ENCODE measurements around the gene ID2. TPM values are rescaled to one million over a fixed set of nuclear protein-coding genes. Genes with fewer than 3 reads are reported as not detected.

The ID2 gene
- total RNA-seq, 1 experiment from 2014 or later = 112 TPM

GRCh38 chr2:8685697-8686358 lies 4.0 kb downstream of the ID2 start:
- ChIA-PET POLR2A (no interaction called here), RAD21 (ENCODE audit: low non-redundant PET in 1 of 2, low total read pairs in 2 of 2, uncharacterized antibody in 2 of 2, unreplicated experiment in 2 of 2) (no interaction called here), CTCF (interaction anchor here (1.8 kb wide), 1 partner anchor 1258 kb away, joined by 7 read pairs; no protein-coding TSS in a partner anchor)
- Histone ChIP-seq H3K4me1 (ENCODE audit: control insufficient read depth in 1 of 2, insufficient read depth in 2 of 2, low read length in 2 of 2) (peaks cover 4 to 34% of the 10 kb centered on the region in 2 experiments; a peak in 3 of 4 replicates), H3K9ac (ENCODE audit: low read length) (peak overlapping the region; percentile 66), H3K4me2 (ENCODE audit: low read length) (peak overlapping the region; percentile 88), H3K27ac (ENCODE audit: low read depth, low read length) (peak overlapping the region; percentile 82), H3K36me3 (ENCODE audit: control insufficient read depth in 1 of 2, insufficient read depth in 2 of 2, low read length in 2 of 2) (peaks cover 2 to 11% of the 10 kb centered on the region in 2 experiments; a peak in 2 of 4 replicates), H4K20me1 (ENCODE audit: insufficient read depth) (peaks cover 5% of the 10 kb centered on the region; the same call in 1 of the 2 replicates), H3K79me2 (ENCODE audit: insufficient read depth, low read length) (peaks cover 31% of the 10 kb centered on the region), H3K4me3 (replicated peaks in 1 of 2; ENCODE audit: low read depth in 1 of 2, low read length in 2 of 2) (peak overlapping the region; percentile 41 to 80), H3K27me3 (ENCODE audit: insufficient read depth, low read length) (no peaks in the 10 kb centered on the region), H3K9me2 (ENCODE audit: insufficient read depth) (no peaks in the 10 kb centered on the region), H2AFZ (ENCODE audit: low read depth, low read length, poor library complexity, severe bottlenecking) (no peak overlapping the region), H3K9me3 (ENCODE audit: control insufficient read depth in 1 of 2, insufficient read depth in 1 of 2, low read depth in 1 of 2, low read length in 2 of 2) (no peaks in the 10 kb centered on the region)
- ATAC-seq (peak; percentile 56), DNase-seq (ENCODE audit: low read depth, low spot score) (peak; percentile 8)
- BruUV-seq (replicated peaks) = no TSS peak
- intact Hi-C loops (cut with micrococcal nuclease) = loop anchor here (1.0 to 10.0 kb wide), 6 partner anchors 161 to 1569 kb away; no protein-coding TSS in a partner anchor
- TF ChIP-seq CTCF (IDR thresholded peaks at IDR 0.05 in 2 of 3, conservative IDR thresholded peaks at IDR 0.05 in 1 of 3; ENCODE audit: borderline replicate concordance in 1 of 3, insufficient read depth in 1 of 3, low read depth in 2 of 3, low read length in 2 of 3) = peak in 2 of 3 experiments; percentile 85 to 86; a peak in 4 of 6 replicates
- TF ChIP-seq MAX (IDR thresholded peaks at IDR 0.05) = no peak
- TF ChIP-seq EZH2phosphoT487 (IDR thresholded peaks at IDR 0.05; ENCODE audit: borderline replicate concordance) = no peak
- 0 out of 2 replicates have a peak, but pooled peaks have one; percentile 17 for TF ChIP-seq ZFX (IDR thresholded peaks at IDR 0.05)
- TF ChIP-seq YY1 (IDR thresholded peaks at IDR 0.05; ENCODE audit: extremely low read depth, insufficient replicate concordance, low read depth, low read length) = peak; percentile 54
- TF ChIP-seq RAD21 (IDR thresholded peaks at IDR 0.05; ENCODE audit: low read depth) = no peak
